GM12864 (cell line): Measurements from ENCODE around the gene SMG5.
A peak's percentile ranks its signal among the peaks of the same experiment; 100 is the strongest.

Experiments used
- DNase-seq: peaks from one replicate; pipeline ENCODE4 v3.0.0-alpha.2; 2011; ENCODE audit warnings: low read depth
- H3K4me3 ChIP-seq: 2 replicates; pipeline ENCODE4 v1.5.1; 2011; ENCODE audit warnings: mild to moderate bottlenecking, low read depth, low read length, control low read depth
- TF ChIP-seq, protein P1 (sequence below): IDR thresholded peaks from 2 replicates; pipeline ENCODE4 v1.5.1; 2011; ENCODE audit warnings: low read depth, mild to moderate bottlenecking, moderate library complexity, low read length, control low read depth, inconsistent platforms; ENCODE audit errors: missing control alignments

The SMG5 gene

DNA sequence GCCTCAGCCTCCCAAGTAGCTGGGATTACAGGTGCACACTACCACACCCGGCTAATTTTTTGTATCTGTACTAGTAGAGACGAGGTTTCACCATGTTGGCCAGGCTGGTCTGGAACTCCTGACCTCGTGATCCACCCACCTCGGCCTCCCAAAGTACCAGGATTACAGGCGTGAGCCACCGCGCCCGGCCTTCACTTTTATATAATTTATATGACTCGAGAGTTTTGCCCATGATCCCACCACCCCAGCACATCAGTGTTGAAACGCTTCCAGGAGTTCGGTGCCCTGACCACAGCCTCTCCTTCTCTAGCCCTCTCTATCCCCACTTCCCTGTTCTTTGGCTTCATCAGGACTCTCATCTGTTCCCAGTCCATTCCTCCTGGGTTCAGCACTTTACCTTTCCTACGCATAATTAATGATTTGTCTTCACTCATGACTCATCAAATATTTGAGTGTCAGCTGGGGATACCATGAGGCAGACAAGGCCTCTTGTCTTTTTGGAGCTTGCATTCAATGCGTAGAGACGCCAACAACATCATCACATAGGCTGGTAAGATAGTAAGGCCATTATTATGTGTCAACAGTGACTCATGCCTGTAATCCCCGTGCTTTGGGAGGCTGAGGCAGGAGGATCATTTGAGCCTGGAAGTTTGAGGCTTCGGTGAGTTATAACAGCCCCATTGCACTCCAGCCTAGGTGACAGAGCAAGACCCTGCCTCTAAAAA, 68.4 kb downstream of the SMG5 start:
- DNase-seq: no peak
- TF ChIP-seq, protein P1, sequence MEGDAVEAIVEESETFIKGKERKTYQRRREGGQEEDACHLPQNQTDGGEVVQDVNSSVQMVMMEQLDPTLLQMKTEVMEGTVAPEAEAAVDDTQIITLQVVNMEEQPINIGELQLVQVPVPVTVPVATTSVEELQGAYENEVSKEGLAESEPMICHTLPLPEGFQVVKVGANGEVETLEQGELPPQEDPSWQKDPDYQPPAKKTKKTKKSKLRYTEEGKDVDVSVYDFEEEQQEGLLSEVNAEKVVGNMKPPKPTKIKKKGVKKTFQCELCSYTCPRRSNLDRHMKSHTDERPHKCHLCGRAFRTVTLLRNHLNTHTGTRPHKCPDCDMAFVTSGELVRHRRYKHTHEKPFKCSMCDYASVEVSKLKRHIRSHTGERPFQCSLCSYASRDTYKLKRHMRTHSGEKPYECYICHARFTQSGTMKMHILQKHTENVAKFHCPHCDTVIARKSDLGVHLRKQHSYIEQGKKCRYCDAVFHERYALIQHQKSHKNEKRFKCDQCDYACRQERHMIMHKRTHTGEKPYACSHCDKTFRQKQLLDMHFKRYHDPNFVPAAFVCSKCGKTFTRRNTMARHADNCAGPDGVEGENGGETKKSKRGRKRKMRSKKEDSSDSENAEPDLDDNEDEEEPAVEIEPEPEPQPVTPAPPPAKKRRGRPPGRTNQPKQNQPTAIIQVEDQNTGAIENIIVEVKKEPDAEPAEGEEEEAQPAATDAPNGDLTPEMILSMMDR: no peak
- peak overlapping the region; percentile 83; the same call in 1 of the 2 replicates for H3K4me3 ChIP-seq

DNA sequence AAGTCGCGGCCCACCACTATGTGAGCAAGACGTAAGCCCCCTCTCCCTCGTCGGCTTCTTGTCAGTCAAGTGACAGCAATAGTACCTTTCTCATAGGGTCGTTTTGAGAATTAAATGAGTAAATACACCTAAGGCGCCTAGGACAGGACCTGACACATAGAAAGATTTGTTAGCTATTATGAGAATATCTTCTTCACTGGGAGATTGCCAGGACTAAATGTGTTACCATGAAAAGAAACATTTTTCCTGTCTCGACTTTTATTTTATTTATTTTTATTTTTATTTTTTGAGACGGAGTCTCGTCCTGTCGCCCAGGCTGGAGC, 69.0 kb downstream of the SMG5 start:
- no peak for DNase-seq
- TF ChIP-seq, protein P1: no peak
- H3K4me3 ChIP-seq: peak overlapping the region; percentile 83

DNA sequence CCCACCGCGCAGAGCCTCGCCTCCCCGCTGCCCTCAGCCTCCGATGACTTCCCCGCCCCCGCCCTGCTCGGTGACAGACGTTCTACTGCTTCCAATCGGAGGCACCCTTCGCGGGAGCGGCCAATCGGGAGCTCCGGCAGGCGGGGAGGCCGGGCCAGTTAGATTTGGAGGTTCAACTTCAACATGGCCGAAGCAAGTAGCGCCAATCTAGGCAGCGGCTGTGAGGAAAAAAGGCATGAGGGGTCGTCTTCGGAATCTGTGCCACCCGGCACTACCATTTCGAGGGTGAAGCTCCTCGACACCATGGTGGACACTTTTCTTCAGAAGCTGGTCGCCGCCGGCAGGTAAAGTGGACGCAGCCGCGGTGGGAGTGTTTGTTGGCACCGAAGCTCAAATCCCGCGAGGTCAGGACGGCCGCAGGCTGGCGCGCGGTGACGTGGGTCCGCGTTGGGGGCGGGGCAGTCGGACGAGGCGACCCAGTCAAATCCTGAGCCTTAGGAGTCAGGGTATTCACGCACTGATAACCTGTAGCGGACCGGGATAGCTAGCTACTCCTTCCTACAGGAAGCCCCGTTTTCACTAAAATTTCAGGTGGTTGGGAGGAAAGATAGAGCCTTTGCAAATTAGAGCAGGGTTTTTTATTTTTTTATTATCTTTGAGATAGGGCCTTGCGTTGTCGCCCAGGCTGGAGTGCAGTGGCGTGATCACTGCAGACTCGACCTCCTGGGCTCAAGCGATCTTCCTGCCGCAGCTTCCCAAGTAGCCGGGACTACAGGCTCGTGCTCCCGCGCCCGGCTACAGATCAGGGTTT, 69.6 kb downstream of the SMG5 start, which contains the start of gene PMF1:
Gene PMF1 (plus strand): TSS at position 175 of the 811 bp plus-strand sequence. CDS start 9 bp downstream, at position 184.
- TF ChIP-seq, protein P1: no peak
- DNase-seq: peak; percentile 85
- H3K4me3 ChIP-seq: peak within 1 kb of the TSS; percentile 83

DNA sequence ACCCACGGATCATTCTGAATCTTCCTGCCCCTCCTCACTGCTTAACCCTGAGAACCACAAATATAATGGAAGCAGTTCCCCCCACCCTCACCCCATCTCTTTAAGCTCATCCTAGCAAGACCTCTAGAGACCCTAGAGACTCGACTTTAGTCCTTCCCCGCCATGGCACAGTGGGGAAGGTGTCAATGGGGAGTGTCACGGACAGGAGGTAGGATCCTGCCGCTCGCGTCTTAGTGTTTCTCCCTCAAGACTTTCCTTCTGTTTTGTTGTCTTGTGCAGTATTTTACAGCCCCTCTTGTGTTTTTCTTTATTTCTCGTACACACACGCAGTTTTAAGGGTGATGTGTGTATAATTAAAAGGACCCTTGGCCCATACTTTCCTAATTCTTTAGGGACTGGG, 70.5 kb downstream of the SMG5 start:
- TF ChIP-seq, protein P1: no peak
- DNase-seq: no peak
- H3K4me3 ChIP-seq: peak overlapping the region; percentile 83; the same call in 1 of the 2 replicates

DNA sequence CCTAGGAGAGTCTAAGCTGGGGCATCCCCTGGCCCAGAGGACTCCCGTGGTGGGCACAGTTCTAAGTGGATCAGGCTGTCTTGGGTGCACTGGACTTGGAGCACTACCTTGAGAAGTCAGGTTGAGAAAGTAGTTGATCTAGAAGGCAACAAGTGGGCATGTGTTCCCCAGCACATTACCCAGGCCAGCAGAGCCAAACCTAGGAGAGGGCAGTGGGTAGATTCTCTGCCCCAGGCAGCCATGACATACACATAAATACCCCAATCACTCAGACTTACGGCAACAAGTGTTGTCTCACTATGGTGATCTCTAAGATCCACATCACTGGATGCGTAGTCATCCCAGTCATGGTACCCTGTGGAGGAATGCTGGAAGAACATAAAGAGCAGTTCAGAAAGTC, 71.4 kb downstream of the SMG5 start:
- DNase-seq: no peak

DNA sequence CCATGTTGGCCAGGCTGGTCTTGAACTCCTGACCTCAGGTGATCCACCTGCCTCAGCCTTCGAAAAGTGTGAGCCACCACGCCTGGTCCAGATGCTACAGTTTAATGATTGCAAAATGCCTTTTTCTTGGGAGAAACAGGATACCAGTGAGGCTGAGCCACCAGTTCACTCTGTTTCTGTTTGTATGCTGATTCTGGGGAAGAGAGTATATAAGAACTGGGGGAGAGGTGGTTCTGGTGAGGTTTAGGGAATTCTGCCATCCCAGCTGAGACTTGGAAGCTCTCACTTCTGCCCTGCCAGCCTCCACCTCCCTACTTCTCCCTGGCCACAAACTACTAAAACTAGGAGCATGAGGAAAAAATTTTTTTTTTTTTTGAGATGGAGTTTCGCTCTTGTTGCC, 77.9 kb downstream of the SMG5 start:
- DNase-seq: no peak
- TF ChIP-seq, protein P1: no peak

More for the DNA sequence above, 71.4 kb downstream of the SMG5 start:
- TF ChIP-seq, protein P1: no peak
- H3K4me3 ChIP-seq: no peak overlapping the region

More for the DNA sequence above, 77.9 kb downstream of the SMG5 start:
- H3K4me3 ChIP-seq: no peak overlapping the region
